ENCODE results near the gene PARP9.
"Not testable (repeated sequence)": the region's sequence is repeated elsewhere in the genome, so short reads cannot be mapped to it uniquely, and the experiment has no call there.

- not testable (repeated sequence) for TF ChIP-seq CTCF, POLR2A, EP300, POLR2AphosphoS5 (IDR thresholded peaks at IDR 0.05)
Observed at GRCh38 chr3:122508944-122509343, 55.2 kb downstream of the PARP9 start.

Data from suprapubic skin (tissue), 4 donors.